Measurements from ENCODE around the gene PROM1. TPM values are rescaled to one million over a fixed set of nuclear protein-coding genes. Genes with fewer than 3 reads are reported as not detected.

The PROM1 gene
- polyA plus RNA-seq, 1 donor from 2014 or later: 1.1 TPM

- no peaks in the 10 kb centered on the region for H3K9me3 ChIP-seq (ENCODE audit: low read length)
- H3K9me2 ChIP-seq (ENCODE audit: insufficient read depth, low read length): no peaks in the 10 kb centered on the region
- no peaks in the 10 kb centered on the region for H4K20me1 ChIP-seq (ENCODE audit: insufficient read depth)
- H3K27me3 ChIP-seq (ENCODE audit: insufficient read depth, low read depth, low read length): peaks cover 19% of the 10 kb centered on the region
- no peak for TF ChIP-seq CTCF (IDR thresholded peaks at IDR 0.05; ENCODE audit: poor library complexity, severe bottlenecking)
- TF ChIP-seq TAF1 (IDR thresholded peaks at IDR 0.05; ENCODE audit: low read depth): no peak
- no peak for TF ChIP-seq RAD21 (conservative IDR thresholded peaks at IDR 0.05)
- no peak for TF ChIP-seq POLR2AphosphoS5 (IDR thresholded peaks at IDR 0.05)
- no peak for TF ChIP-seq REST (IDR thresholded peaks at IDR 0.05; ENCODE audit: borderline replicate concordance)
- no peak for TF ChIP-seq MXI1 (conservative IDR thresholded peaks at IDR 0.05; ENCODE audit: poor library complexity, severe bottlenecking)
- TF ChIP-seq EP300 (conservative IDR thresholded peaks at IDR 0.05; ENCODE audit: poor library complexity, severe bottlenecking): no peak
- TF ChIP-seq SMC3 (conservative IDR thresholded peaks at IDR 0.05; ENCODE audit: poor library complexity): no peak
- TF ChIP-seq EZH2 (IDR thresholded peaks at IDR 0.05; ENCODE audit: borderline replicate concordance, insufficient read depth, low read length, poor library complexity, severe bottlenecking): no peak
- no peak overlapping the region for H2AFZ ChIP-seq (ENCODE audit: low read depth, low read length)
- H3K9ac ChIP-seq (ENCODE audit: low read length): no peak overlapping the region
- H3F3A ChIP-seq (ENCODE audit: insufficient read depth, low read length, poor library complexity, severe bottlenecking): no peaks in the 10 kb centered on the region
- no peak overlapping the region for H3K4me2 ChIP-seq (ENCODE audit: low read length)
- no peak overlapping the region for H3K27ac ChIP-seq (ENCODE audit: low read length)
- peaks cover 6% of the 10 kb centered on the region for H3K79me2 ChIP-seq (replicated peaks; ENCODE audit: insufficient read depth, low read length)
- no peaks in the 10 kb centered on the region for H3K36me3 ChIP-seq (ENCODE audit: insufficient read depth, low read length)
- no peak overlapping the region for H3K4me3 ChIP-seq (ENCODE audit: low read length)
These were observed 5.5 kb downstream of the PROM1 start for GRCh38 chr4:16078195-16078760.

GRCh38 chr4:16077786-16078185, 6.0 kb downstream of the PROM1 start:
- Histone ChIP-seq H3K27me3 (ENCODE audit: insufficient read depth, low read depth, low read length) (peaks cover 14% of the 10 kb centered on the region), H4K20me1 (ENCODE audit: insufficient read depth) (no peaks in the 10 kb centered on the region), H3K27ac (ENCODE audit: low read length) (no peak overlapping the region), H2AFZ (ENCODE audit: low read depth, low read length) (no peak overlapping the region), H3K9ac (ENCODE audit: low read length) (no peak overlapping the region), H3K79me2 (replicated peaks; ENCODE audit: insufficient read depth, low read length) (peaks cover 6% of the 10 kb centered on the region), H3F3A (ENCODE audit: insufficient read depth, low read length, poor library complexity, severe bottlenecking) (no peaks in the 10 kb centered on the region), H3K9me2 (ENCODE audit: insufficient read depth, low read length) (no peaks in the 10 kb centered on the region), H3K36me3 (ENCODE audit: insufficient read depth, low read length) (no peaks in the 10 kb centered on the region), H3K9me3 (ENCODE audit: low read length) (no peaks in the 10 kb centered on the region), H3K4me3 (ENCODE audit: low read length) (no peak overlapping the region), H3K4me2 (ENCODE audit: low read length) (no peak overlapping the region)
- TF ChIP-seq SMC3 (conservative IDR thresholded peaks at IDR 0.05; ENCODE audit: poor library complexity): no peak
- no peak for TF ChIP-seq REST (IDR thresholded peaks at IDR 0.05; ENCODE audit: borderline replicate concordance)
- TF ChIP-seq CTCF (IDR thresholded peaks at IDR 0.05; ENCODE audit: poor library complexity, severe bottlenecking): no peak
- no peak for TF ChIP-seq TAF1 (IDR thresholded peaks at IDR 0.05; ENCODE audit: low read depth)
- no peak for TF ChIP-seq POLR2AphosphoS5 (IDR thresholded peaks at IDR 0.05)
- TF ChIP-seq RAD21 (conservative IDR thresholded peaks at IDR 0.05): no peak
- no peak for TF ChIP-seq MXI1 (conservative IDR thresholded peaks at IDR 0.05; ENCODE audit: poor library complexity, severe bottlenecking)
- no peak for TF ChIP-seq EZH2 (IDR thresholded peaks at IDR 0.05; ENCODE audit: borderline replicate concordance, insufficient read depth, low read length, poor library complexity, severe bottlenecking)
- no peak for TF ChIP-seq EP300 (conservative IDR thresholded peaks at IDR 0.05; ENCODE audit: poor library complexity, severe bottlenecking)
